ENCODE results near the gene SDHC. TPM values are rescaled to one million over a fixed set of nuclear protein-coding genes. Genes with fewer than 3 reads are reported as not detected.

The SDHC gene
- total RNA-seq, 1 experiment from 2014 or later: 192 TPM

GRCh38 chr1:161367684-161368400 is 53.7 kb downstream of the SDHC start, which contains the start of gene CFAP126:
Gene CFAP126, minus strand, starts transcription at chr1:161367876. Its CDS starts 8 bp downstream, at chr1:161367868.
- H3K4me2 ChIP-seq (ENCODE audit: low read length): no peak within 1 kb of the TSS
- RAD21 ChIA-PET (ENCODE audit: low non-redundant PET in 1 of 2, low total read pairs in 2 of 2, uncharacterized antibody in 2 of 2, unreplicated experiment in 2 of 2): no interaction called here
- no peak within 1 kb of the TSS for H3K9ac ChIP-seq (ENCODE audit: low read length)
- DNase-seq (ENCODE audit: low read depth, low spot score) (peak; percentile 51), ATAC-seq (peak; percentile 96)
- no peak within 1 kb of the TSS for H3K27ac ChIP-seq (ENCODE audit: low read depth, low read length)
- CTCF ChIA-PET: interaction anchor here (1.0 kb wide), 1 partner anchor 142 kb away, joined by 7 read pairs; the partner anchor contains the start of gene TOMM40L
- H3K9me3 ChIP-seq (ENCODE audit: control insufficient read depth in 1 of 2, insufficient read depth in 1 of 2, low read depth in 1 of 2, low read length in 2 of 2): no peaks in the 10 kb centered on the region
- H3K9me2 ChIP-seq (ENCODE audit: insufficient read depth): no peaks in the 10 kb centered on the region
- peaks cover 2 to 4% of the 10 kb centered on the region in 2 experiments; a peak in 3 of 4 replicates for H3K4me1 ChIP-seq (ENCODE audit: control insufficient read depth in 1 of 2, insufficient read depth in 2 of 2, low read length in 2 of 2)
- no peak within 1 kb of the TSS for H2AFZ ChIP-seq (ENCODE audit: low read depth, low read length, poor library complexity, severe bottlenecking)
- intact Hi-C loops (cut with micrococcal nuclease): no loop called here
- H3K27me3 ChIP-seq (ENCODE audit: insufficient read depth, low read length): no peaks in the 10 kb centered on the region
- BruUV-seq (replicated peaks): no TSS peak
- no peak for TF ChIP-seq ATF3 (IDR thresholded peaks at IDR 0.05)
- no peak for TF ChIP-seq FOSL1 (IDR thresholded peaks at IDR 0.05; ENCODE audit: low read depth)
- TF ChIP-seq POLR2A (IDR thresholded peaks at IDR 0.05; ENCODE audit: borderline replicate concordance, extremely low read depth, insufficient read depth, insufficient read length): no peak
- TF ChIP-seq RAD21 (IDR thresholded peaks at IDR 0.05; ENCODE audit: low read depth): peak; percentile 53
- no peak for TF ChIP-seq REST (IDR thresholded peaks at IDR 0.05; ENCODE audit: low read depth)
- TF ChIP-seq POLR2AphosphoS5 (IDR thresholded peaks at IDR 0.05; ENCODE audit: low read depth, low read length): no peak
- no peak for TF ChIP-seq SRF (IDR thresholded peaks at IDR 0.05; ENCODE audit: low read depth)
- no peak for TF ChIP-seq EZH2 (IDR thresholded peaks at IDR 0.05)
- TF ChIP-seq EGR1 (IDR thresholded peaks at IDR 0.05; ENCODE audit: low read depth): no peak
- TF ChIP-seq CTCF (IDR thresholded peaks at IDR 0.05 in 2 of 3, conservative IDR thresholded peaks at IDR 0.05 in 1 of 3; ENCODE audit: borderline replicate concordance in 1 of 3, insufficient read depth in 1 of 3, low read depth in 2 of 3, low read length in 2 of 3): 0 out of 6 replicates have a peak, but pooled peaks of 2 of the 3 experiments have one; percentile 13 to 28
- TF ChIP-seq MAX (IDR thresholded peaks at IDR 0.05): no peak
- H3K79me2 ChIP-seq (ENCODE audit: insufficient read depth, low read length): no peaks in the 10 kb centered on the region
- H3K4me3 ChIP-seq (replicated peaks in 1 of 2; ENCODE audit: low read depth in 1 of 2, low read length in 2 of 2): no peak within 1 kb of the TSS
- peaks cover 8 to 13% of the 10 kb centered on the region in 2 experiments; a peak in 3 of 4 replicates for H3K36me3 ChIP-seq (ENCODE audit: control insufficient read depth in 1 of 2, insufficient read depth in 2 of 2, low read length in 2 of 2)
- H4K20me1 ChIP-seq (ENCODE audit: insufficient read depth): no peaks in the 10 kb centered on the region
- POLR2A ChIA-PET: no interaction called here

Measured in HCT116 (cell line).